RPMI7951 (cell line): Measurements from ENCODE around the gene AEBP1. TPM values are rescaled to one million over a fixed set of nuclear protein-coding genes. Genes with fewer than 3 reads are reported as not detected.

ENCODE experiments used
- DNase-seq: peaks from one replicate; pipeline ENCODE4 v3.0.0-alpha.2; 2012; ENCODE audit warnings: low read depth
- total RNA-seq: library from RNA; depleted of rRNA; stranded (reverse); fragments of >200 nt; shearing (Covaris generic); gene quantifications from 2 replicates; pipeline ENCODE4 v1.2.3, GENCODE V29; 2014

AEBP1 gene
- total RNA-seq, 1 experiment from 2014 or later, result 79.7 TPM

GRCh38 chr7:44140341-44140740, 36.2 kb downstream of the AEBP1 start:
- no peak for DNase-seq

GRCh38 chr7:44141221-44141850, 37.2 kb downstream of the AEBP1 start, which contains the start of gene MYL7:
MYL7 (minus strand) TSS chr7:44141332; CDS start chr7:44141305, 27 bp downstream.
- DNase-seq, result no peak

GRCh38 chr7:44142028-44142427, 37.9 kb downstream of the AEBP1 start:
- no peak for DNase-seq

- DNase-seq, result no peak
Observed at GRCh38 chr7:44143646-44144250, 39.6 kb downstream of the AEBP1 start.

- no peak for DNase-seq
Observed at GRCh38 chr7:44144426-44144967, 40.4 kb downstream of the AEBP1 start.

GRCh38 chr7:44144968-44145478, 40.9 kb downstream of the AEBP1 start:
- no peak for DNase-seq

- DNase-seq, result no peak
Observed at GRCh38 chr7:44145479-44145968, 41.4 kb downstream of the AEBP1 start.

- DNase-seq, result peak; percentile 68
Observed at GRCh38 chr7:44145969-44146911, 42.1 kb downstream of the AEBP1 start.

- DNase-seq, result no peak
Observed at GRCh38 chr7:44147026-44147991, 43.2 kb downstream of the AEBP1 start.

GRCh38 chr7:44148166-44148565, 44.0 kb downstream of the AEBP1 start:
- no peak for DNase-seq

- DNase-seq, result no peak
Observed at GRCh38 chr7:44148961-44149536, 44.9 kb downstream of the AEBP1 start.

GRCh38 chr7:44149571-44150465, 45.7 kb downstream of the AEBP1 start:
- DNase-seq, result no peak

- peak; percentile 18 for DNase-seq
Observed at GRCh38 chr7:44150466-44150832, 46.3 kb downstream of the AEBP1 start.

- no peak for DNase-seq
Observed at GRCh38 chr7:44150966-44151941, 47.1 kb downstream of the AEBP1 start.

- no peak for DNase-seq
Observed at GRCh38 chr7:44151956-44152355, 47.8 kb downstream of the AEBP1 start.

GRCh38 chr7:44152971-44153947, 49.1 kb downstream of the AEBP1 start:
- DNase-seq, result no peak

GRCh38 chr7:44153948-44154335, 49.8 kb downstream of the AEBP1 start:
- DNase-seq, result no peak
